GM18499 (cell line): ENCODE data around the gene GID8.

Experiments used
- ATAC-seq: cut with Tn5 transposase; IDR thresholded peaks from one replicate; pipeline ENCODE4 v1.9.1; 2021; ENCODE audit warnings: moderate number of reproducible peaks; ENCODE audit not compliant: insufficient read depth, unreplicated experiment

The GID8 gene

GRCh38 chr20:62980380-62980960 lies 42.5 kb downstream of the GID8 start:
- ATAC-seq, result no peak

- ATAC-seq, result no peak
Measured at GRCh38 chr20:62980970-62981369, 43.0 kb downstream of the GID8 start.

- ATAC-seq, result no peak
Measured at GRCh38 chr20:62982124-62983075, 44.5 kb downstream of the GID8 start.

GRCh38 chr20:62983210-62983609 lies 45.3 kb downstream of the GID8 start:
- ATAC-seq, result no peak

- no peak for ATAC-seq
Measured at GRCh38 chr20:62984666-62985443, 46.9 kb downstream of the GID8 start.

- no peak for ATAC-seq
Measured at GRCh38 chr20:62985444-62985778, 47.5 kb downstream of the GID8 start.

GRCh38 chr20:62986257-62986800 lies 48.4 kb downstream of the GID8 start:
- no peak for ATAC-seq

- ATAC-seq, result no peak
Measured at GRCh38 chr20:62987114-62987513, 49.2 kb downstream of the GID8 start.

GRCh38 chr20:62989201-62989601 lies 51.3 kb downstream of the GID8 start:
- no peak for ATAC-seq

GRCh38 chr20:62990306-62990825 lies 52.4 kb downstream of the GID8 start:
- no peak for ATAC-seq

- ATAC-seq, result no peak
Measured at GRCh38 chr20:62991196-62991807, 53.4 kb downstream of the GID8 start.

GRCh38 chr20:62991863-62992262 lies 53.9 kb downstream of the GID8 start:
- ATAC-seq, result no peak

GRCh38 chr20:62993856-62994494 lies 56.0 kb downstream of the GID8 start:
- ATAC-seq, result no peak

GRCh38 chr20:62994869-62995281 lies 56.9 kb downstream of the GID8 start:
- no peak for ATAC-seq

GRCh38 chr20:62995481-62995880 lies 57.5 kb downstream of the GID8 start:
- ATAC-seq, result no peak

GRCh38 chr20:62995898-62996595 lies 58.1 kb downstream of the GID8 start:
- ATAC-seq, result no peak

- no peak for ATAC-seq
Measured at GRCh38 chr20:62996596-62996982, 58.6 kb downstream of the GID8 start.

GRCh38 chr20:62997417-62998035 lies 59.6 kb downstream of the GID8 start:
- no peak for ATAC-seq
